H9 (cell line): ENCODE measurements around the gene UBXN11. TPM values are rescaled to one million over a fixed set of nuclear protein-coding genes. Genes with fewer than 3 reads are reported as not detected.

ENCODE experiments used
- DNase-seq: peaks from one replicate; pipeline ENCODE4 v3.0.0-alpha.2; 2017
- H2AFZ ChIP-seq: one replicate; pipeline ENCODE4 v1.6.1; 2013; ENCODE audit warnings: mild to moderate bottlenecking, low read length, control low read depth, moderate library complexity
- H2AK5ac ChIP-seq: 2 replicates; pipeline ENCODE4 v1.6.1; 2013; ENCODE audit warnings: low read length, control low read depth, mixed read lengths; ENCODE audit not compliant: insufficient read length
- H2BK120ac ChIP-seq: one replicate; pipeline ENCODE4 v1.6.1; 2013; ENCODE audit warnings: low read depth, mild to moderate bottlenecking, low read length, control low read depth, inconsistent platforms; ENCODE audit not compliant: poor library complexity, severe bottlenecking
- H2BK12ac ChIP-seq: 2 replicates; pipeline ENCODE4 v1.6.1; 2013; ENCODE audit warnings: low read length, control low read depth, mixed read lengths, low read depth; ENCODE audit not compliant: insufficient read length
- H2BK15ac ChIP-seq: 2 replicates; pipeline ENCODE4 v1.6.1; 2013; ENCODE audit warnings: low read depth, low read length, control low read depth
- H2BK20ac ChIP-seq: one replicate; pipeline ENCODE4 v1.6.1; 2013; ENCODE audit warnings: low read depth, mild to moderate bottlenecking, low read length, control low read depth, inconsistent platforms; ENCODE audit not compliant: poor library complexity, severe bottlenecking
- H2BK5ac ChIP-seq: 2 replicates; pipeline ENCODE4 v1.6.1; 2013; ENCODE audit warnings: low read length, control low read depth, mixed read lengths; ENCODE audit not compliant: insufficient read length
- H3K14ac ChIP-seq: 2 replicates; pipeline ENCODE4 v1.6.1; 2013; ENCODE audit warnings: low read length, control low read depth; ENCODE audit not compliant: insufficient read depth
- H3K18ac ChIP-seq: 2 replicates; pipeline ENCODE4 v1.6.1; 2013; ENCODE audit warnings: low read depth, mild to moderate bottlenecking, mixed read lengths, low read length, control low read depth; ENCODE audit not compliant: insufficient read length
- H3K23ac ChIP-seq: 2 replicates; pipeline ENCODE4 v1.6.1; 2013; ENCODE audit warnings: low read length, control low read depth, mixed read lengths, low read depth; ENCODE audit not compliant: insufficient read length
- H3K23me2 ChIP-seq: 2 replicates; pipeline ENCODE4 v1.6.1; 2013; ENCODE audit warnings: low read depth, mild to moderate bottlenecking, mixed read lengths, low read length, control low read depth; ENCODE audit not compliant: insufficient read length, poor library complexity, severe bottlenecking
- H3K27ac ChIP-seq: 2 replicates; pipeline ENCODE4 v1.5.1; 2013; ENCODE audit warnings: low read length, control low read depth, mixed read lengths, low read depth; ENCODE audit not compliant: insufficient read length
- H3K27me3 ChIP-seq: 2 replicates; pipeline ENCODE4 v1.6.1; 2013; ENCODE audit warnings: low read length, control low read depth, inconsistent platforms; ENCODE audit not compliant: insufficient read depth
- H3K4ac ChIP-seq: 2 replicates; pipeline ENCODE4 v1.6.1; 2013; ENCODE audit warnings: low read depth, mild to moderate bottlenecking, control low read depth, inconsistent platforms, low read length, moderate library complexity
- H3K4me1 ChIP-seq: 2 replicates; pipeline ENCODE4 v1.6.1; 2013; ENCODE audit warnings: low read length, control low read depth, inconsistent platforms; ENCODE audit not compliant: insufficient read depth
- H3K4me2 ChIP-seq: 2 replicates; pipeline ENCODE4 v1.6.1; 2013; ENCODE audit warnings: low read length, control low read depth, mixed read lengths; ENCODE audit not compliant: insufficient read length, insufficient read depth
- H3K56ac ChIP-seq: 2 replicates; pipeline ENCODE4 v1.6.1; 2013; ENCODE audit warnings: low read depth, mild to moderate bottlenecking, mixed read lengths, low read length, control low read depth; ENCODE audit not compliant: insufficient read length
- H3K79me1 ChIP-seq: 2 replicates; pipeline ENCODE4 v1.6.1; 2013; ENCODE audit warnings: low read depth, mild to moderate bottlenecking, moderate library complexity, low read length, control low read depth, inconsistent platforms; ENCODE audit not compliant: insufficient read depth, poor library complexity, severe bottlenecking
- H3K79me2 ChIP-seq: 2 replicates; pipeline ENCODE4 v1.6.1; 2013; ENCODE audit warnings: low read length, control low read depth, inconsistent platforms; ENCODE audit not compliant: insufficient read depth
- H3K9ac ChIP-seq: 2 replicates; pipeline ENCODE4 v1.6.1; 2013; ENCODE audit warnings: low read length, control low read depth, mixed read lengths; ENCODE audit not compliant: insufficient read length; ENCODE audit errors: extremely low read depth
- H3K9me3 ChIP-seq: one replicate; pipeline ENCODE4 v1.6.1; 2013; ENCODE audit warnings: low read depth, low read length, inconsistent platforms; ENCODE audit not compliant: control insufficient read depth
- H3T11ph ChIP-seq: one replicate; pipeline ENCODE4 v1.6.1; 2013; ENCODE audit warnings: mild to moderate bottlenecking, low read length, control low read depth, inconsistent platforms
- H4K20me1 ChIP-seq: one replicate; pipeline ENCODE4 v1.6.1; 2013; ENCODE audit not compliant: control insufficient read depth, insufficient read length, insufficient read depth
- H4K5ac ChIP-seq: 2 replicates; pipeline ENCODE4 v1.6.1; 2013; ENCODE audit warnings: low read depth, mild to moderate bottlenecking, mixed read lengths, low read length, control low read depth; ENCODE audit not compliant: insufficient read length
- H4K8ac ChIP-seq: replicated peaks from 2 replicates; pipeline ENCODE4 v1.6.1; 2013; ENCODE audit warnings: low read length, control low read depth, mixed read lengths, low read depth; ENCODE audit not compliant: insufficient read length
- H4K91ac ChIP-seq: 2 replicates; pipeline ENCODE4 v1.6.1; 2013; ENCODE audit warnings: low read depth, mild to moderate bottlenecking, moderate library complexity, mixed read lengths, low read length, control low read depth; ENCODE audit not compliant: insufficient read length
- H3K27ac Mint-ChIP-seq, 3 experiments: 2 replicates in 2 of 3; 3 replicates in 1 of 3; pipeline ENCODE4 v1.8.0; 2020 to 2021; ENCODE audit warnings: mixed read lengths in 3 of 3, mild to moderate bottlenecking in 1 of 3, moderate library complexity in 1 of 3
- H3K27me3 Mint-ChIP-seq: 2 replicates; pipeline ENCODE4 v1.8.0; 2021; ENCODE audit warnings: low read depth, mild to moderate bottlenecking, moderate library complexity, mixed read lengths
- H3K36me3 Mint-ChIP-seq, 3 experiments: 2 replicates in 2 of 3; 3 replicates in 1 of 3; pipeline ENCODE4 v1.8.0; 2020 to 2021; ENCODE audit warnings: low read depth in 3 of 3, mixed read lengths in 3 of 3; ENCODE audit not compliant: insufficient read depth in 1 of 3
- H3K4me1 Mint-ChIP-seq, 2 experiments: 2 replicates each; pipeline ENCODE4 v1.8.0; 2020; ENCODE audit warnings: mixed read lengths in 2 of 2
- H3K4me3 Mint-ChIP-seq, 2 experiments: 2 replicates in 1 of 2; 3 replicates in 1 of 2; pipeline ENCODE4 v1.8.0; 2020 to 2021; ENCODE audit warnings: mild to moderate bottlenecking in 2 of 2, mixed read lengths in 2 of 2, moderate library complexity in 1 of 2
- H3K9me3 Mint-ChIP-seq, 2 experiments: 2 replicates in 1 of 2; 3 replicates in 1 of 2; pipeline ENCODE4 v1.8.0; 2020; ENCODE audit warnings: mild to moderate bottlenecking in 2 of 2, mixed read lengths in 2 of 2, moderate library complexity in 1 of 2
- WGBS: extraction: QIAGEN DNeasy Blood & Tissue Kit; methylation state at CpG from one replicate; pipeline ENCODE4 v1.1.7; 2013; ENCODE audit warnings: missing lambda C conversion rate, low lambda C conversion rate, mixed read lengths; ENCODE audit not compliant: insufficient read length; ENCODE audit errors: extremely low coverage; 5-methylcytosine and 5-hydroxymethylcytosine counted together
- total RNA-seq: library from RNA; stranded (reverse); gene quantifications from 2 replicates; pipeline ENCODE4 v1.2.1, GENCODE V29; 2021
- TF ChIP-seq, protein P1 (sequence below): fragments of 200-600 bp; sonication (generic); conservative IDR thresholded peaks from 3 replicates; pipeline ENCODE4 v1.8.0; 2021; ENCODE audit warnings: antibody characterized with exemption, mild to moderate bottlenecking

The UBXN11 gene
- total RNA-seq, 1 experiment from 2014 or later = 13.7 TPM

DNA sequence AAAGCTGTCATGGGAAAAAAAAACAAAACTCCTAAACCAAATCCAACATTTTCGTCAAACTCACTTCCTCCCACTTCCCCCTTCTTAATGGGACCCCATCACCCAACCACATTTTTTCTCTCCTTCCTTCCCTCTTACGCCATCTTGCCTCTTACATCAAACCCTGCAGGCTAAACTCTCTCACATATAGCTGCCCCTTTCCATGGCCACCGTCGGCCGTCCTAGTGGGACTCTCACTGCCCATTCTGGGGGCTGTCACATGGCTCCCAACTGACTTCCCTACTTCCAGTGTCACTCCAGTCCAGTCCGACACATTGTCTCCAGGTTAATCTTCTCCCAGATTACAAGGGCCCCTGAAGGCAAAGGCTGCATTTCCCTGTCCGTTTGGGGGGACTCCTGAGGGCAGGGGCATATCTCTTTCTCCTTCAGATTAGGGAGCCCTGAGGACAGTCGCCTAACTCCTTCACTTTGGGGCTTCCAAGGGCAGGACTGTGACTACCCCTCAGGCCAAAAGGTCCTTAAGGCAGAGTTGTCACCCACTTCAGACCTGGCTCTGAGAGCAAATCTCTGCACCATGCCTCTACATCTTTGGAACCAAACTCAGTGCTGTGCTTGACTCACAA is 658 bp downstream of the UBXN11 start:
- H3K27me3 ChIP-seq = no peaks in the 10 kb centered on the region
- H4K8ac ChIP-seq = no peak overlapping the region
- H3K27me3 Mint-ChIP-seq = no peaks in the 10 kb centered on the region
- H3K36me3 Mint-ChIP-seq = no peaks in the 10 kb centered on the region
- H2BK12ac ChIP-seq = no peak overlapping the region
- WGBS = 100% methylated on average over 2 of the region's 8 CpGs
- 0 out of 2 replicates have a peak, but pooled peaks cover 3% of the 10 kb centered on the region for H3K4me1 ChIP-seq
- no peaks in the 10 kb centered on the region for H3K9me3 ChIP-seq
- no peaks in the 10 kb centered on the region for H3K9me3 Mint-ChIP-seq
- H3K4ac ChIP-seq = no peak overlapping the region
- H3K27ac ChIP-seq = no peak overlapping the region
- no peak overlapping the region for H3T11ph ChIP-seq
- no peak overlapping the region for H3K14ac ChIP-seq
- no peak overlapping the region for H2BK15ac ChIP-seq
- no peak overlapping the region for H3K23ac ChIP-seq
- H2BK120ac ChIP-seq = no peak overlapping the region
- no peaks in the 10 kb centered on the region for H3K79me2 ChIP-seq
- H2AK5ac ChIP-seq = no peak overlapping the region
- H2BK5ac ChIP-seq = no peak overlapping the region
- H3K27ac Mint-ChIP-seq = peak overlapping the region; percentile 21 to 98 (median 96); a peak in 6 of 7 replicates
- H3K4me3 Mint-ChIP-seq = peak overlapping the region; percentile 98 to 99
- H2AFZ ChIP-seq = no peak overlapping the region
- no peak overlapping the region for H3K18ac ChIP-seq
- no peak overlapping the region for H4K91ac ChIP-seq
- H4K5ac ChIP-seq = no peak overlapping the region
- TF ChIP-seq, protein P1, sequence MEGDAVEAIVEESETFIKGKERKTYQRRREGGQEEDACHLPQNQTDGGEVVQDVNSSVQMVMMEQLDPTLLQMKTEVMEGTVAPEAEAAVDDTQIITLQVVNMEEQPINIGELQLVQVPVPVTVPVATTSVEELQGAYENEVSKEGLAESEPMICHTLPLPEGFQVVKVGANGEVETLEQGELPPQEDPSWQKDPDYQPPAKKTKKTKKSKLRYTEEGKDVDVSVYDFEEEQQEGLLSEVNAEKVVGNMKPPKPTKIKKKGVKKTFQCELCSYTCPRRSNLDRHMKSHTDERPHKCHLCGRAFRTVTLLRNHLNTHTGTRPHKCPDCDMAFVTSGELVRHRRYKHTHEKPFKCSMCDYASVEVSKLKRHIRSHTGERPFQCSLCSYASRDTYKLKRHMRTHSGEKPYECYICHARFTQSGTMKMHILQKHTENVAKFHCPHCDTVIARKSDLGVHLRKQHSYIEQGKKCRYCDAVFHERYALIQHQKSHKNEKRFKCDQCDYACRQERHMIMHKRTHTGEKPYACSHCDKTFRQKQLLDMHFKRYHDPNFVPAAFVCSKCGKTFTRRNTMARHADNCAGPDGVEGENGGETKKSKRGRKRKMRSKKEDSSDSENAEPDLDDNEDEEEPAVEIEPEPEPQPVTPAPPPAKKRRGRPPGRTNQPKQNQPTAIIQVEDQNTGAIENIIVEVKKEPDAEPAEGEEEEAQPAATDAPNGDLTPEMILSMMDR = no peak
- H3K4me2 ChIP-seq = peak overlapping the region; percentile 77
- no peak overlapping the region for H2BK20ac ChIP-seq
- peaks cover 16 to 17% of the 10 kb centered on the region in 2 experiments for H3K4me1 Mint-ChIP-seq
- H3K79me1 ChIP-seq = no peaks in the 10 kb centered on the region
- peaks cover 3% of the 10 kb centered on the region for H3K23me2 ChIP-seq
- H3K56ac ChIP-seq = no peak overlapping the region
- peak overlapping the region; percentile 41 for H3K9ac ChIP-seq
- no peaks in the 10 kb centered on the region for H4K20me1 ChIP-seq
- DNase-seq = no peak
